GM18858 (cell line): Measurements from ENCODE around the gene SIGLEC8.
A peak's percentile ranks its signal among the peaks of the same experiment; 100 is the strongest.
"Not testable (repeated sequence)": the region's sequence is repeated elsewhere in the genome, so short reads cannot be mapped to it uniquely, and the experiment has no call there.

Experiments used
- ATAC-seq: cut with Tn5 transposase; IDR thresholded peaks from one replicate; pipeline ENCODE4 v1.9.1; 2021; ENCODE audit not compliant: unreplicated experiment

Gene SIGLEC8

DNA sequence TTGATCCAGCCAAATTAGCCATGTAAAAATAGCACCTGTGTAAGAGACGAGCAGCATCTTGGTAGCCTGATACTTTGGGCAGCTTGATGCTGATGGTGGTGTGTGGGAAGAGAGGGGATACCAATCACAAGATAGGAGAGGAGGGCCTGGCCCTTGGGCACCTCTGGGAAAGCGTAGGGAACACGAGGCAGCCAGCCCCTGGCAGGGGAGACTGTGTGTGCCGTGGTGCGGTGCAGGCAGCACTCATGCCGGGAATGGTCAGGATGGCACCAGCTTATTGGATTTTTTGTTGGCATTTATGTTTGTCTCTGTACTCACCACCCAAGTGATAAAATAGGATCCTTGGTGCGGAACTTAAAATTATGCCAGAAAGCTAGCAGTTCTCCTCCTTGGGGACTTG is 10.2 kb downstream of the SIGLEC8 start:
- ATAC-seq, result no peak

DNA sequence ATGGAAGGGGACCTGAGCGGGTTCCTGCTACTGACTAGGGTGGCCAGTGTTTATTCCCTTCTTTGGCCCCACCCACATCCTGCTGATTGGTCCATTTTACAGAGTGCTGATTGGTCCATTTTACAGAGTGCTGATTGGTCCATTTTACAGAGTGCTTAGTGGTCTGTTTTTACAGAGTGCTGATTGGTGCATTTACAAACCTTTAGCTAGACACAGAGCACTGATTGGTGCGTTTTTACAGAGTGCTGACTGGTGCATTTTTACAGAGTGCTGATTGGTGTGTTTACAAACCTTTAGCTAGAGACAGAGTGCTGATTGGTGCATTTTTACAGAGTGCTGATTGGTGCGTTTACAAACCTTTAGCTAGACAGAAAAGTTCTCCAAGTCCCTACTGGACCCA is 10.7 kb downstream of the SIGLEC8 start:
- ATAC-seq, result not testable (repeated sequence)

DNA sequence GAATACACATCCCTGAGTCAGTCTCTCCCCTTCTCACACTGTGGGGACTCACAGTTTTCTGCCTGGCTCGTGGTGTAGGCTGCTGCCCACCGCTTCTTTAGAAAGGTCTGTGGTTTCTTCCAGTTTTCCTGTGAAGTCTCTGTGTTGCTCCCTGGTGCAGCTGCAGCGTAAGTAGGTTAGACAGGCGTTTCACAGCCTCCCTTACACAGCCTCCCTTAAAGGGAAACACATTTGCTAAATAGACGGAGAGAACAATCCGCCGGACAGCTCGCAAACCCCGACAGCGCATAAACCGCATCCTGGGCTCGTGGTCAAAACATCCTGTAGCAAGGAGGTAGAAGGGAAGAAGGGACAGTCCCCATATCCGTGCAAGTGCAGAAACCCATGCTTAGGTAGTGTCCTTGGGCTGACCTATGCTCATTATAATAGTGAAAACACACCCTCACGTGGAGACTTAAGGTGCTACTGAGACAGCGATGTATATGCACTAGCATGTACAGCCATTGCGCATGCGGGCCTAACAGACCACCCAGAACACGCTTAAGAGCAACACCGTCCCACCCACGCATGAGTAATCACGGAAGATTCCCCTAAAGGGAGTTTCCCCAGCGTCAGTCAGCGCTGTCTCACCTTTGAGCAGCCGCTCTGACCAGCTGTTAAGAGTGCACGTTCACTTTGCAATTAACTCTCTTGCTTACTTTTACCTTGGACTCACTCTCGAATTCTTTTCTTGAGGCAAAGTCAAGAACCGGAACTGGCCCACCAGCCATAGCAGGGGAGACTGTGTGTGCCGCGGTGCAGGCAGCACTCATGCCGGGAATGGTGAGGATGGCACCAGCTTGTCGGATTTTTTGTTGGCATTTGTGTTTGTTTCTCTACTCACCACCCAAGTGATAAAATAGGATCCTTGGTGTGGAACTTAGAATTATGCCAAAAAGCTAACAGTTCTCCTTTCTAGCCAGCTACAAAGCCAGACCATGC is 16.6 kb downstream of the SIGLEC8 start:
- peak; percentile 81 for ATAC-seq

- ATAC-seq, result no peak
Measured at GRCh38 chr19:51440846-51441409, 17.3 kb downstream of the SIGLEC8 start.

DNA sequence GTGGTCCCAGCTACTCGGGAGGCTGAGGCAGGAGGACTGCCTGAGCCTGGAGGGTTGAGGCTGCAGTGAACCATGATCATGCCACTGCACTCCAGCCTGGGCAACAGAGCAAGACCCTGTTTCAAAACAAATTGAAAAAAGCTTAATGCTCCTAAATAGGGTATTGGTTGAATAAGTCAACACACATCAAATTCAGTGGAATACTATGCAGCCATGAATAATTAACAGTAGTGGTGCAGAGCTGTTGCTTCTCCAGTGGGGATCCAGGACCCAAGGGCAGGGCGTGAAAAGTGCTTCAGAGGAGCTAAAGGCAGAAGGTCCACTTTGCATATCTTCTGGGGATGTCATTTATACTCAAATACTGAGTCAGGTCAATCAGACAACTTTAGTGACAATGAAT is 18.2 kb downstream of the SIGLEC8 start:
- ATAC-seq, result no peak

DNA sequence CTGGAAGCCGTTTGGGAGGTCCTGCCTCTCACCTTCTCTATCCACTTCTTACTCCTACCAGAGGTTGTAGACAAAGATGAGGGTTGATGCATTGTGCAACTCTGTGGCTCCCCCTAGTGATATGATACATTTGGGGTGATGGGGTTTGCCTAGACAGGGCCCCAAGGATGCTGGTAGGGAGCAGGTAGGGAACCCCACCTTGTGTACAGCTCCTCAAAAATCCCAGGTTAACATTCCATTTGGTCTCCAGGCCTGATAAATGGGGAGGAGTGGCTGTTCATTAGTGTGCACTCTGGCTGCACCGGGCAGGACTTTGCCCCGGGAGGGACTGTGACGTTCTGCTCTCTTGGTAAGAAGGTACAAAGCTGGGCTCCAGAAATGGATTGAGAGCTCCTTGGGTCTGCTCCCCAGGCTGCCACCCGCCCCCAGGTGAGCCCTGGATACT is 19.2 kb downstream of the SIGLEC8 start:
- ATAC-seq, result no peak

GRCh38 chr19:51434456-51434855 is 23.8 kb downstream of the SIGLEC8 start:
- no peak for ATAC-seq

DNA sequence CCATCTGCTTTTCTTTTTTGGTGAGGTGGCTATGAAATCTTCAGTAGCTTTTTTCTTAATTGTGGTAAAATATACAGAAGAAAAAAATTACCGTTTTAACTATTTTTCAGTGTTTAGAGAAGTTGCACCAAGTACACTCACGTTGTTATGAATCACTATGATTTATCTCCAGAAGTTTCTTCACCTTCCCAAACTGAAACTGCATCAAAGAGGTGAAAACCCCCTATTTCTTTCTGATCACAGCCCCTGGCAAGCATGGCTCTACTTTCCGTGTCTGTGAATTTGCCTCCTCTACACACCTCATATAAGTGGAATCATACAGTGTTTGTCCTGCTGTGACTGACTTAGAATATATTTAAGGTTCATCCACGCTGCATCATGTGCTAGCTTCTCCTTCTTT is 25.2 kb downstream of the SIGLEC8 start:
- no peak for ATAC-seq

- ATAC-seq, result no peak
Measured at GRCh38 chr19:51431124-51431523, 27.1 kb downstream of the SIGLEC8 start.

- no peak for ATAC-seq
Measured at GRCh38 chr19:51430221-51430620, 28.0 kb downstream of the SIGLEC8 start.

DNA sequence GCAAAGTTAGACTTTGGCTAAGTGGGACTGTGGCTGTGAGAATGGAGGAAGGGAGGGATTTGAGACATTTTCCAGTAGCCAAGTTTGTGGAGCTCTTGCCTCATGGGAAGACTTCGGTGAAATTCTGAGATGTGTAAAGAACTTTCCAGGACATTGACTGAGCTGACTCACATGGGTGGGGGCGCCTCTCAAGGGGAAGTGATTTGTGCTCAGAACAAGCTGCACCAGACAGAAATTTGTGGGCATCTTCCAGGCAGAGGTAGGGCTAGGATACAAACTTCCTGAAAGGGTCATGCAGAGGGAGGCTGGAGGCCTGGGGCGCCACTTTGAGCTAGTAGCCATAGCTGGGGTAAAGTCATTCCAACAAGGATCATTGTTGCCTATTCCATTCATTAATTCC is 31.1 kb downstream of the SIGLEC8 start:
- no peak for ATAC-seq

DNA sequence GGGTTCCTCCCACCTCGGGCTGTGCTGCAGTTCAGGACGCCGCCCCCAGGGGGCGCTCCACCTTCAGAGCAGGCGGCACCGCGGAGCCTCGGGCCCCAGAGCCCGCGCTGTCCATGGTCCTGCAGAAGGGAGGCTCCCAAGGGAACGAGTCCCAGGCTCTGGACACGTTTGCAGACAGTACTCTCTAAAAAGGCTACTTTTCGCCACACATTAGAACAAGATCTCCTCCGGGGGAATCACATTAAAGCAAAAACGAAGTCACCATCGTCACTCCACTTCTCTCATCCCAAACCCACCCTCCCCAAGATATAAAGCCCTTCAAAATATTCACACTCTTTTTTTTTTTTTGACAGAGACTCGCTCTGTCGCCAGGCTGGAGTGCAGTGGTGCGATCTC is 36.2 kb downstream of the SIGLEC8 start:
- ATAC-seq, result no peak

- ATAC-seq, result no peak
Measured at GRCh38 chr19:51421229-51422052, 36.8 kb downstream of the SIGLEC8 start.

DNA sequence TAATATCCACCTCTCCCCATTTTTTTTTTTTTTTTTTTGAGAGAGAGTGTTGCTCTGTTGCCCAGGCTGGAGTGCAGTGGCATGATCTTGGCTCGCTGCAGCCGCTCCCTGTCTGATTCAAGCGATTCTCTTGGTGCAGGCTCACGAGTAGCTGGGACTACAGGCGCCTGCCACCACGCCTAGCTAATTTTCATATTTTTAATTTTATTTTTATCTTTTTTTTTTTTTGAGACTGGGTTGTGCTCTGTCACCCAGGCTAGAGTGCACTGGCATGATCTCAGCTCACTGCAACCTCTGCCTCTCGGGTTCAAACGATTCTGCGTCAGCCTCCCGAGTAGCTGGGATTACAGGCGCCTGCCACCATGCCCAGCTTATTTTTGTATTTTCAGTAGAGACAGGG is 37.7 kb downstream of the SIGLEC8 start:
- ATAC-seq, result not testable (repeated sequence)

- ATAC-seq, result no peak
Measured at GRCh38 chr19:51418707-51419106, 39.5 kb downstream of the SIGLEC8 start.

- no peak for ATAC-seq
Measured at GRCh38 chr19:51417810-51418157, 40.5 kb downstream of the SIGLEC8 start.

GRCh38 chr19:51417107-51417809 is 41.0 kb downstream of the SIGLEC8 start, which contains the start of gene SIGLEC10:
Gene SIGLEC10 (minus strand): TSS chr19:51417642. CDS start chr19:51417581, 61 bp downstream.
- ATAC-seq, result peak; percentile 52

- ATAC-seq, result not testable (repeated sequence)
Measured at GRCh38 chr19:51416422-51416821, 41.8 kb downstream of the SIGLEC8 start.

- ATAC-seq, result no peak
Measured at GRCh38 chr19:51415187-51415586, 43.1 kb downstream of the SIGLEC8 start.

- ATAC-seq, result no peak
Measured at GRCh38 chr19:51410950-51411748, 47.1 kb downstream of the SIGLEC8 start.
